ENCODE data around the gene GINS1.

DNA sequence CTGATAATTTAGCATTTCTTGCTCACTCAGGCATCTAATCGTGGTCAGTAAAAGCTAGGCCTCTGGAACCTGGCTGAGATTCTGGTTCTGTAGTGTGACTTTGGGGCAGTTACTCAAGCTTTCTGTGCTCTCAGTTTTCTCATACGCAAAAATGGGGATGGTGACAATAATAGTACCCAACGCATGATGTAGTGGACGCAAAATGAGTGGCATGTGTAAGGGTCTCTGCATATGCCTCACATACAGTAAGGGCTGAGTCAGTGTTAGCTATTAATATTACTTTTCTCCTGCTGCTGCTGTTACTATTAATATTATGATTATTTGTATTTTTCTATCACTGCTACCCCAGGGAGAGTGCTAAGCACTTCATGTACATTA lies 686 bp downstream of the GINS1 start:
- TF ChIP-seq EZH2 (optimal IDR thresholded peaks at IDR 0.05; ENCODE audit: low read depth, low read length) = no peak
- TF ChIP-seq, protein P1, sequence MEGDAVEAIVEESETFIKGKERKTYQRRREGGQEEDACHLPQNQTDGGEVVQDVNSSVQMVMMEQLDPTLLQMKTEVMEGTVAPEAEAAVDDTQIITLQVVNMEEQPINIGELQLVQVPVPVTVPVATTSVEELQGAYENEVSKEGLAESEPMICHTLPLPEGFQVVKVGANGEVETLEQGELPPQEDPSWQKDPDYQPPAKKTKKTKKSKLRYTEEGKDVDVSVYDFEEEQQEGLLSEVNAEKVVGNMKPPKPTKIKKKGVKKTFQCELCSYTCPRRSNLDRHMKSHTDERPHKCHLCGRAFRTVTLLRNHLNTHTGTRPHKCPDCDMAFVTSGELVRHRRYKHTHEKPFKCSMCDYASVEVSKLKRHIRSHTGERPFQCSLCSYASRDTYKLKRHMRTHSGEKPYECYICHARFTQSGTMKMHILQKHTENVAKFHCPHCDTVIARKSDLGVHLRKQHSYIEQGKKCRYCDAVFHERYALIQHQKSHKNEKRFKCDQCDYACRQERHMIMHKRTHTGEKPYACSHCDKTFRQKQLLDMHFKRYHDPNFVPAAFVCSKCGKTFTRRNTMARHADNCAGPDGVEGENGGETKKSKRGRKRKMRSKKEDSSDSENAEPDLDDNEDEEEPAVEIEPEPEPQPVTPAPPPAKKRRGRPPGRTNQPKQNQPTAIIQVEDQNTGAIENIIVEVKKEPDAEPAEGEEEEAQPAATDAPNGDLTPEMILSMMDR (IDR thresholded peaks at IDR 0.05; ENCODE audit: low read length) = no peak
